Right hindlimb (tissue), 1 donor: ENCODE results near the gene USP47.
A peak's percentile ranks its signal among the peaks of the same experiment; 100 is the strongest.
"Not testable (repeated sequence)": the region's sequence is repeated elsewhere in the genome, so short reads cannot be mapped to it uniquely, and the experiment has no call there.

Source experiments
- DNase-seq: peaks from one replicate; pipeline ENCODE4 v3.0.0-alpha.2; 2018

USP47 gene

DNA sequence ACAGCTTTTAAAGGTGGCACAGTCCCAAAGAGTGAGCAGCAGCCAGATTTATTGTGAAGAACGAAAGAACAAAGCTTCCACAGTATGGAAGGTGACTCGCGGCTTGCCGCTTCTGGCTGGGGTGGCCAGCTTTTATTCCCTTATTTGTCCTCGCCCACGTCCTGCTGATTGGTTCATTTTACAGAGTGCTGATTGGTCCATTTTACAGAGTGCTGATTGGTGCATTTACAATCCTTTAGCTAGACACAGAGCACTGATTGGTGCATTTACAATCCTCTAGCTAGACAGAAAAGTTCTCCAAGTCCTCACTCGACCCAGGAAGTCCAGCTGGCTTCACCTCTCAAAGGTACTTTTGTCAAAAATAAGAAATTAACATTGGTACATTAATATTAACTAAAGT, 10.4 kb upstream of the USP47 start:
- not testable (repeated sequence) for DNase-seq

DNA sequence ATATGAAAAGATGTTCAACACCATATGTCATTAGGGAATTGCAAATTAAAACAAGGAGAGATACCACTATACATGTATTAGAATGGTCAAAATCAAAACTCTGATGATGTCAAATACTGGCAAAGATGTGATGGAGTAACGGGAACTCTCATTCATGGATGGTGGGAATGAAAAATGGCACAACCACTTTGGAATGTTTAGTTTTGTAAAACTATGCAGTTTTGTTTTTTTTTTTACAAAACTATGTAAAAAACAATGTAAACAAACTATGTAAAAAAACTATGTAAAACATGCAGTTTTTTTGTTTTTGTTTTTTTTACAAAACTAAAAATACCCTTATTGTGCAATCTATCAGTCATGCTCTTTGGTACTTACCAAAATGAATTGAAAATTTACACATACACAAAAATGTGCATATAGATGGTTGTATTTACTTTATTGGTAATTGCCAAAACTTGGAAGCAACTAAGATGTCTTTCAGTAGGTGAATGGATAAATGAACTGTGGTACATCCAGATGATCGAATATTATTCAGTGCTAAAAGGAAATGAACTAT, 5.0 kb upstream of the USP47 start:
- DNase-seq = no peak

DNA sequence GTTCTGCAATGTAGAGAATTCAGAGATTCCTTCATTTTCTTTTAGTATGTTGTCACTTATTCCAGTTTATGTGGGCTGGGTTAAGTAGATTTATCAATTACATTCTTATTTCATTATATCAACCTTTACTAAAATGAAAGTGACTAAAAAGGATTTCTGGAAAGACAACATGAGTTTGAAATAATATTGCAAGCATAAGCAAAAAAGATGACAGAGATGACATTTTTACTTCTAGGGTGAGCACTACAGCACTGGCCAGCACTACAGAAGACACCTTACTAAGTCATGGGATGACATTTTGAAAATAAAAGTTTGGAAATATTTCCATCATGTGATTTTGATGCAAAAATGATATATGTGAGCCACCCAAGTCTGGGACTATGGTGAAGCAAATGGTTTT, 2.1 kb upstream of the USP47 start:
- DNase-seq = no peak

DNA sequence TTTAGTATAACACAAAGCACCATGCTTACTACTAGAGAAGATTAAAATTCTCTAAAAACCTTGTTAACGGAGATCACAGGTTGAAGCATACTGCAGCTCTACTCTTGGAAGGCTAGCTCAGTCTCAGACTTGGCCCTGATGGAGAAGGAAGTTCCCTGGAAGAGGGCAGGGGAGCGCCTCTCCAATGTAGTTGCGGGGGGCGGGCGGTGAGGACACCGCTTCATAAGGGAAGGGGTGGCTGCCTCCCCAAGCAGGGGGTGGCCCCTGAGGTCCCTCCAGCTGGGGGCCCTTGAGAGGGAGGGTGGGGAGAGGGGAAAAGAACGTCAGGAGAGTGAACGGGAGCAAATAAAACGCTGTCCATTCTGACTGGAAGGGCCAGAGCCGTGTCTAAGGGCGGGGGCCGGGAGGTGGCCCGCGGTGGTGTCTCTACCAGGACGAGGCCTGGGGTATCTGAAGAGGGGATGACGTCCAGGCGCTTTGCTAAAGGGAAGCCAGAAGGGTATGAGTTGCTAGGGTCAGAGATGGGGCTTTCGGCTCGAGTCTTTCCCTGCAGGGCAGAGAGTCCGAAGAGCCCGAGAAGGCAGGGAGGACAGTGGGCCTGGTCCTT, 553 bp upstream of the USP47 start:
- no peak for DNase-seq

DNA sequence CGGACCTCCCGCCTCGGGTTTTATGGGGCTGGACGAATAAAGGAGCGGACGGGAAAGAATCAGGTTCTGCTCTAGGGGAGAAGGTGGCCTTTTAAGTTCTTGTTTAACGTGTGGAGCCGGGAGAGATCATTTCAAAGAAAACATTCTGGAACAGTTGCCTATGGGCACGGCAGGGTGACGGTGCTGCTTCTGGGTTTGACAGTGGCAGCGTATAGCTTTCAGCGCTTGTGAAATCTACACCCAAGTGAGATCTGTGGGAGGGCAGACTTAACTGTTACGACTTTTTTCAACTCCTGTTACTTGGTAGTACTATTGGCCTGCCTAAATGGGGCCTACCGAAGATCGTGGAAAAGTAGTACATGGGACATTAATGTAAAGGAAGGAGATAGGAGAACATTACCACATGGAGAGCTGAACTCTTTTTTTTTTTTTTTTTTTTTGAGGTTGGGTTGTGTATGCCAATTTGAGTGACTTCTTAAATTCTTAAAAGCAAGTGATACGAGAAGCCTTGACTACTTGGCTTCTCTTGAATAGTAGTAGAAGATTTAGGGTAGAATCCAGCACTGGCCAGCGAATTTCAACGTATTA, 743 bp downstream of the USP47 start:
- peak; percentile 74 for DNase-seq

DNA sequence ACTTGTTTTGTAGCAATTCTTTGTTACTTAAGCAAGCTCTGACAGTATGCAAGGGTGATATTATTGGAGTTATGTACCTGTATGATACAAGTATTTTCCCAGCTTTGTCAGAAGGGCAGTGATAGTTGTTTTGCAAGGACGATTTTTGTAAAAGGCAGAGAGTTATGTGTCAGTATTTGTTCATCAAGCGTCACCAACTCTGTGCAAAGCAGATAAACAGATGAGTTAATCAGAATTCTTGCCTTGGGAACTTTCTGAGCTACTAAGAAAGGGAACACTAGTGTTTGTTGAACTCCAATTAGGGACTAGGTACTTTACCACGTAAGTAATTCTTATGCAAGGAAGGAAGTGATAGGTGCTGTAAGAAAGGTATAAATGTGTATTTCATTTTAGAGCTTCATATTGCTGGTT, 1.4 kb downstream of the USP47 start:
- no peak for DNase-seq

DNA sequence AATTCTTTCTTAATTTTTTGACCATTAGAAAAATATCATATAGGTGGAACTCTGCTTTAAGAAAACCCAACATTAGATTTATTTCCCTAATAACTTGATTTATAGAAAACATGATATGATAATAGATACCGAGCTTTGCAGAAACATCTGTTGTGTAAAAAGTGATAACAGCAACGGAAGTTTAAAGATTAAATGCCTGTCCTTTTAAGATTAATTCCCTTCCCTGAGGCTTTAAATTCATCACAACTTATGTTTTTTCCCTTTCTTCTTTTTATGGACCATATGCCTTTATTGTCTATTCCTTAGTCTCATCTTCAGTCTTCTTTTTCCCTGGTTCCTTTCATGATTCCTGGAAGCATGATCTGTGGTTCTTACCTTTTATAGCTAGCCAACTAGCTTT, 1.9 kb downstream of the USP47 start:
- no peak for DNase-seq

DNA sequence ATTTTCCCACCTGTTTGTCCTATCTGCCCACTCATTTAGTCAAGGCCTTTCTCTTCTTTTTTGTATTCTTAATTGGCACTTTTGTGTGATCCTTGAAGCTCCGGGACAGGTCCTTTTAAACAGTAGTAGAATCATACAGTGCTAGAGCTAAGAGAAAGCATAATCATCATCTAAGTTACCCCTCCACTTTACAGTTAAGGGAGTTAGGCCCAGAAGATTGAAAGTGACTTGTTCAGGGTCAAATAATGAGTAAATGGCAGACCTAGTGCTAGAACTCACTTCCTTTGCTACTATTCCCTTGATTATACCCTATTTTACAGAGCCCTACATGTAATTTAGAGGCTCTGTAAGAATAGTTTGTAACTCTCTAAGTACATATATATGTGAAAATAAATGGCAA, 2.5 kb downstream of the USP47 start:
- DNase-seq = no peak

DNA sequence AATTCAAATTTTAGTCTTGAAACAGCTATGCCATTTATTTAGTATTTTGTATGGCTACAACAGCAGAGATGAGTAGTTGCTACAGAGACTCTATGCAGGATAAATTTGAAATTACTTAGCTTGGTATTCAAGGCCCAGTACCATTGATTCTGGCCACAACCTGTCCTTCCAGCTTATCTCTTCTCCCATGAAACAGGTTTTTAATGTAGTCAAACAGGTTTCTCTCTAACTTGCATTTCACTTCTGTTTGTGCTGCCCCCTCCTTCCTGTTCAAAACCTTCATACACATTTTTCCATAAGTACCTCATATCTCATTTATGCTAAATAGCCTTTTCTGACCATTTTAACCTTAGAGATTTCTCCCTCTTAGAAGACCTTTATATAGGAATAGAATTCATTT, 3.3 kb downstream of the USP47 start:
- DNase-seq = no peak

DNA sequence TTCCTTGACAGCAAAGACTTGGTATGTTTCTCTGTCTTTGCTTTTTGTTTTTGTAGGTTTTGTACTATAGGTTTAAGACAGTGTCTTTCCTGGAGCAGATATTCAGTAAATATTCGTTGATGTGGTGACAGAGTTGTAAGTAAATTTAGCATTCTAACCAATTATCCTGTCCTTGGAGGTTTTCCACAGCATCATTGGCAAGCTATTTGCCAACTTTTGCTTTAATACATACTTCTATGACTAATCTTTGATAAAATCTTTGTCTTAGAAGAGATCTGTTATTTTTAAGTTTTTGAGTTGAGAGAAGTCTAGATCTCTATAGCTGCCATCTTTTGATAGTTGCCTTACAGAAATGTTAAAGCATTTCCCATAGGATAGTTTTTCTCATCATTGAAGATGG, 3.8 kb downstream of the USP47 start:
- DNase-seq = no peak

DNA sequence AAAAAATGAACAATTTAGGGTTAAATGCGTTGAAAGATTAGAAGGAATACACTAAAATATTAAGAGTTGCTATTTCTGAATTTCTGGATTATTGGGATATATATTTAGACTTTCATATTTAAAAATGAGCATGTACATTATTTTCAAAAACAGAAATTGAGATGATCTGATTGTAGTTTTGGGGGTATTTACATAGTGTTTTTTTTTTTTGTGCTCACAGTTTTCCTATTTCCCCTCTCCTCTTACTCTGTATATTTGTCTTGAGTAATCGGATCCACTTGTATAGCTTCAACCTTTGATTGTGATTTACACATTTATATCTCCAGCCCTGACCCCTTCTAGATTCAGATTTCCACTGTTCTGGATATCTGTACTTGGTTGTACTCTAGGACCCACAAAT, 5.3 kb downstream of the USP47 start:
- no peak for DNase-seq

DNA sequence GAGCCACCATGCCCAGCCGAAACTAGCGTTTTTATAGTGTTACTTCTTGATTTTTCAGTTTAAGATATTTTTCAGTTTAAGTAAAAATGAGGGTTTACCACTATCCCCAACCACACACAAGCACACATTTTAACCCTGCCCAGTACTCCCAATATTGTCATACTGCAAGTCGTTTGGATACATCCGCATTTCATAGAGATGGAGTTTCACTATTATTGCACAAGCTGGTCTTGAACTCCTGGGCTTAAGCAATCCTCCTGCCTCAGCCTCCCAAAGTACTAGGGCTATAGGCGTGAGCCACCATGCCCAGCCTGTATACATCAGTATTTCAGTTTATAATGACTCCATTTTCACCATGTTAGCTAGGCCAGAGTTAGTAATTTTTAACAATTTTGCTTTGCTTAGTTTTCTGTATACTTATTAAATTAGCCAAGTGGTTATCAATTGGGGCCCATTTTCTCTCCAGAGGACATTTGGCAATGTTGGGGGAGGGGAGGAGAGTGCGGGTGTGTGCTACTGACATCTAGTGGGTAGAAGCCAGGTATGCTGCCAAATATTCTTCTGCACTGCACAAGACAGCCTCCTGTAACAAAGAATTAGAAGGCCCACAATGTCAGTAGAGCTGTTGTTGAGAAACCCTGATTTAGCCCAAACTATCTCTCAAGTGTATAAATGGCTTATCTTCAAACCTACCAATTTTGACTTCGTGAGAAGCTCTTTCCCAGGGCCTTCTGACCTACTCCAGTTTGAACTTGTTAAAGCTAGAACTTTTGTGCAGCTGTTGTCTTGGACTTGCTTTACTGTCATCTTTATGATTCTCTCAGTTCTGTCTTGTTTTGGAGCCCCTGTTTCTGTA, 7.3 kb downstream of the USP47 start:
- peak; percentile 26 for DNase-seq

DNA sequence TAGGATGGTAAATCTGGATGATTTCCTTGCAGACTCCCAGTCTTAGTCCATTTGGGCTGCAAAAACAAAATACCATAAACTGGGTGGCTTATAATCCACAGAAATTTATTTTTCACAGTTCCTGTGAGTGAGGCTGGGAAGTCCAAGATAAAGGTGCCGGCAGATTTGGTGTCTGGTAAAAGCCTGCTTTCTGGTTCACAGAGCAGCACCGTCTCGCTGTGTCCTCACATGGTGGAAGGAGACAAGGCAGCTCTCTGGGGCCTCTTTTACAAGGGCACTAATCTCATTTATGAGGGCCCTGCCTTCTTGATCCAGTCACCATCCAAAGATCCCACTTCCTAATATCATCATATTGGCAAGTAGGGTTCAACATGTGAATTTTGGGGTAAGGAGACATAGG, 8.9 kb downstream of the USP47 start:
- no peak for DNase-seq

DNA sequence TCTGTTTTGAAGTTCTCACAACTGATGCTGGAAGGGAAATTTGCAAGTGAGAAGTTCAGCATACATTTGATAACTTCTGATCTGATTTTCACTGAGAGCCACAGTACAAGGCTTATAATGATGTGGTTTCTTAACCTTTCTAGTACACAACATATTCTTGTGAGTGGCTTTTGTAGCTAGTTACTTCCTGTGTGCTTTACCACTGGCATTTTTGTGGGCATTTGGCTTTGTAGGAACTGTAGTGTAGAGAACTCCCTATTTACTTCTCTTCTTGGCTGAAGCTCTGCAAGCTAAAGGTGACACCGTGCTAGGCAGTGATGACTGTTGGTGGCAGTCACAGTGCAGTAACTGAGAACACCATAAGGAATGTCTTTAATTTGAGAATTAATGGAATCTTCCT, 14.9 kb downstream of the USP47 start:
- no peak for DNase-seq

DNA sequence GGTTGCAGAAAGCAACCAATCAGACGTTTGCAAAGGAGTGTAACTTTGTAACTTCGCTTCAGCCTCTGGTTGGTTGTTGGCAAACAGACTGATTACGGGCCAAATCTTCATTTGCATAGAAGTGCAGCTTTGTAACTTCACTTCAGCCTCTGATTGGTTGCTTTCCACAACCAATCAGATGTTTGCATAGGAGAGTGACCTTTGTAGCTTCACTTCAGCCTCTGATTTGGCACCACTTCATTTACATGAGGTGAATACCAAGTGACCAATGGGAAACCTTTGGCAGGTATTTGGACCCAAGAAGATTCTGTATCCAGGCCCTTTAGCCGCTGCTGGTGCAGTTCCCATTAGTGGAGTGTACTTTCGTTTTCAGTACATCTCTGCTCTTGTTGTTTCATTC, 16.0 kb downstream of the USP47 start:
- no peak for DNase-seq

DNA sequence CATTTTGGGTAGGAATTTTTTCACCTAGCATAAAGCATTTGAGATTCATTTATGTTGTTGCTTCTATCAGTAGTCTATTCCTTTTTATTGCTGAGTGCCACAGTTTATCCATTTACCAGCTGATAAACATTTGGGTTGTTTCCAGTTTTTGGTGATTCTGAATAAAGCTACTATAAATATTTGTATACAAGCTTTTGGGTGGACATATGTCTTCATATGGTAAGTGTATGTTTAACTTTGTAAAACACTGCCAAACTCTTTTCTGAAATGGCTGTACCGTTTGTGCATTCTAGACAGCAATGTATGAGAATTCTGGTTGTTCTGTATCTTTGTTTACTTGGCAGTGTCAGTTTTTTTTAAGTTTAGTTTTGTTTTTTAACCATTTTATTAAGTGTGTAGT, 16.9 kb downstream of the USP47 start:
- no peak for DNase-seq

DNA sequence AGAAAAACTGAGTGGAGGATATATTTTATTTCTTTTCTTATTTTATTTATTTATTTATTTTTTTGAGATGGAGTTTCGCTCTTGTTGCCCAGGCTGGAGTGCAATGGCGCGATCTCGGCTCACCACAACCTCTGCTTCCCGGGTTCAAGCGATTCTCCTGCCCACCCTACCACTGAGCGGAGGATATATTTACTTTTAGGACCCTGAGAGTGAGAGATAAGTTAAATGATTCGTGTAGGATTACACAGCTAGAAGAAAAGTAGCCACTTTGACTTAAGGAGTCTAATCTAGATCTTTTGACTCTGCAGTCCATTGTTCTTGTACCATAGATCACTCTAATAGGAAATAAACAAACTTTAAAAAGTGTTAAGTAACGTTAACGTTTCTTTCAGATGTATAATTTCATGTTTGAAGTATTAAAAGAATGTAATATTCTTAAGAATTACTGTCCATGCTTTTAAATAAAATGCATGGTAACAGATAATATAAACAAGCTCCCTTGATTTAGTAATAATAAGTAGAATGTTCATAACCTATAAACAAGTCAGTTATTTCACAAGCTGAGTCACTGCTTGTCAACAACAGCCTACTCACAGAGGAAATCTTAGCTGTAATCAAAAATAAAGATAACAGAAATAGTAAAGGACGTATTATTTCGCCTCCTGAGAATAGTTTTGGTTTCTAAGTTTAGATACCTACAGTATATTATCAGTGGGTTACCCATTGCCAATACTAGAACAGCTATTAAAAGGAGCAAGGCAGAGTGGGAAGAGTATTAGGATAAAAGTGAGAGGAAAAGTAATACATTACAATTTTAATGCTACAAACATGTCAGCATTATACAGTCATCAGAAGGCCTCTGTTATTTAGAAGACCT, 18.6 kb downstream of the USP47 start:
- DNase-seq = no peak

DNA sequence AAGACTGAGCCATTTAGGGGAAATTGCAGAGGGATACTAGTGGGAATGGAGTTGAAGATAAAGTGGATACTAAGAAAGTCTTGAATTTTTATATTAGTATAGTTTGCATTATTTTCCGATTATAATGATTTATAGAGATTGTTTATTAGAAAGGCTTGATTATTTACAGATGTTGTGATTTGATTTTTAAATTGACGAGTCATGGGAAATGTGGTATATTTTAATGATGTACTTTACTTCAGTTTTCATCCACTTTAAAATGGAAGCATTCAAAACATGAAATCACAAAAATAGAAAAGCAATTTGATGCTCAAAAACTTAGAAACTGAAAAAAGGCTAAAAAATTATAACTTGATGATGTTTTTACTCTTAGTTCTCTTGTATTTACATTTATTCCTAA, 21.2 kb downstream of the USP47 start:
- no peak for DNase-seq

DNA sequence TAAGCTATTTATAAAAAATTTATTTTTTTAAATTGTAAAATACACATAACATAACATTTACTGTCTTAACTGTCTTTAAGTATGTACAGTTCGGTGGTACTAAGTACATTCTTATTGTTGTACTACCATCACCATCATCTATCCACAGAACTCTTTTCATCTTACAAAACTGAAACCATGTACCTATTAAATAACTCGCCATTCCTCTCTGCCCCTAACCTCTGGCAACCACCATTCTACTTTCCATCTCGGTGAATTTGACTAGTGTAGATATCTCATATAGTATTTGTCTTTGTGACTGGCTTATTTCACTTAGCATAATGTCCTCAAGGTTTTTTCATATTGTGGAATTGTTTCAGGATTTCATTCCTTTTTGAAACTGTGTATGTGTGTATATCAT, 22.6 kb downstream of the USP47 start:
- no peak for DNase-seq

DNA sequence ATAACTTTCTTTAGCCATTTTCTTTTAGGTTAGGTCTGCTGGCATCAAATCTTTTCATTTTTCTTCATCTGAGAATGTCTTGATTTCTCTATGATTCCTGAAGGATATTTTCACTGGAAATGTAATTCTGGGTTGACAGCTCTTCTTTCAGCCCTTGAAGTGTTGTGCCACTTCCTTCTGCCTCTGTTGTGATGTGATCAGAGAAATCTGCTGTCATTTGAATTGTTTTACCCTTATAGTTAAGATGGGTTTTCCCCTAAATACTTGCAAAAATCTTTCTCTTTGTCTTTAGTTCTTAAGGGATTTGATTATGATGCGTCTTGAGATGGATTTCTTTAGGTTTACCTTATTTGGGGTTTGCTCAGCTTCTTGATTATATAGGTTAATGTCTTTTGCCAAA, 23.0 kb downstream of the USP47 start:
- no peak for DNase-seq

DNA sequence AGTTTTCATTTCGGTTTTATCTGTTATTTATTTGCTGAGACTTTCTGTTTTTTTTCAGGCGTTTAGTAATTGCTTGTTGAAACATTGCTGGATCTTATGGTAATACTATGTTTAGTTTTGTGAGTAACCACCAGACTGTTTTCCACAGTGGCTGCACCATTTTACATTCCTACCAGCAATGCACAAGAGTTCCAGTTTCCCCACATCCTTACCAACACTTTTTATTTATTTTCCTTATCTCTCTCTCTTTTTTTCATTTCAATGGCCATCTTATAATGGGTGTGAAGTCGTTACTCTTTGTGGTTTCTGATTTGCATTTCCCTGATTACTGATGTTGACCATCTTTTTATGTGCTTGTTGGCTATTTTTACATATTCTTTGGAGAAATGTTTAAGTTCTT, 23.7 kb downstream of the USP47 start:
- DNase-seq = no peak

DNA sequence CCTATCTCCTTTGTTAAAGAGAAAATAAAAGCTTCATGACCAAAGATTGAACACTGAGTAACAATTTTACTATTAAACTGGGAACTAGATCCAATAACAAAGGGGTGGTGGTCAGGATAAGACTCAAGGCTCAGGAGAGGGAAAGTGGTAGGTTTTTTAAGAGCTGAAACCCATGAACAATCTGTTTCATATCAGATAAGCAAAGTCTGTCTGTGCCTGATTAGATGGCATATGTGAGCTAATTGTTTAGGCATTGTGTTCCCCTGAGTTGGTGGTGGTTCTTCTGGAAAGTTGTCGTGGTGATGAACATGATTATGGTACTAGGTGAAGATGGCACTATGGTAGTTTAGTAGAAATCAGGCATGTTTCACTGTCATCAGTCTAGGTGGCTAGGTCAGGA, 24.4 kb downstream of the USP47 start:
- no peak for DNase-seq

DNA sequence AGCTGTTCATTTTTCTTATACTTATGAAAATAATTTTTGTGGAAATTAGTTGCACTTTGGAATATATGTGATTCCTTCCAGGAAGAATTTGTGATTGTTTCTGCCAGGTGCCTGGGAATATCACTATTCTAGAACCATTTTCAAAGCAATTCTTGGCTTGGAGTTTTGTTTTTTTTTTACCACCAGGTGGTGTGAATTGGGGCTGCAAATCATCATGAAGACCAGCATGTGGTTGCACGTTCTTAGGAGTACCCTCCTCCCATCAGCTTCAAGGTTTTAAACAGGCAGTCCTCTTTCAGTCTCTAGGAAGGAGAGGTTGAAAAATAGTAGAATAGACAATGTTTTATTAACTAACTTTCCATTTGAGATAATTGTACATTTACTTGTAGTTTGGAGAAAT, 25.9 kb downstream of the USP47 start:
- DNase-seq = no peak
